NCI-H2196 (cell line): ENCODE measurements around the gene SDR9C7.
"Not testable (repeated sequence)": the region's sequence is repeated elsewhere in the genome, so short reads cannot be mapped to it uniquely, and the experiment has no call there.

Experiments
- DNase-seq: peaks from one replicate; lab custom pipeline; 2025; ENCODE audit not compliant: unreplicated experiment; lab: John Stamatoyannopoulos, UW

SDR9C7 gene

GRCh38 chr12:56879240-56880124 is 54.7 kb downstream of the SDR9C7 start:
- not testable (repeated sequence) for DNase-seq

- DNase-seq: no peak
Observed at GRCh38 chr12:56878010-56878339, 56.2 kb downstream of the SDR9C7 start.

- DNase-seq: no peak
Observed at GRCh38 chr12:56877195-56878009, 56.8 kb downstream of the SDR9C7 start.

GRCh38 chr12:56874821-56875220 is 59.4 kb downstream of the SDR9C7 start:
- no peak for DNase-seq

GRCh38 chr12:56873382-56873781 is 60.8 kb downstream of the SDR9C7 start:
- no peak for DNase-seq
